LNCaP clone FGC (cell line): ENCODE results near the gene NECTIN4.
A peak's percentile ranks its signal among the peaks of the same experiment; 100 is the strongest.

Source experiments
- DNase-seq: peaks from one replicate; pipeline ENCODE4 v3.0.0-alpha.2; 2011; ENCODE audit warnings: low read depth
- H3K4me3 ChIP-seq: 2 replicates; pipeline ENCODE4 v1.5.1; 2011; ENCODE audit warnings: mild to moderate bottlenecking, low read depth, low read length, control low read depth
- TF ChIP-seq, protein P1 (sequence below): IDR thresholded peaks from 2 replicates; pipeline ENCODE4 v1.5.1; 2012; ENCODE audit warnings: mild to moderate bottlenecking; ENCODE audit not compliant: control insufficient read depth, insufficient read depth; ENCODE audit errors: extremely low read depth

Gene NECTIN4

DNA sequence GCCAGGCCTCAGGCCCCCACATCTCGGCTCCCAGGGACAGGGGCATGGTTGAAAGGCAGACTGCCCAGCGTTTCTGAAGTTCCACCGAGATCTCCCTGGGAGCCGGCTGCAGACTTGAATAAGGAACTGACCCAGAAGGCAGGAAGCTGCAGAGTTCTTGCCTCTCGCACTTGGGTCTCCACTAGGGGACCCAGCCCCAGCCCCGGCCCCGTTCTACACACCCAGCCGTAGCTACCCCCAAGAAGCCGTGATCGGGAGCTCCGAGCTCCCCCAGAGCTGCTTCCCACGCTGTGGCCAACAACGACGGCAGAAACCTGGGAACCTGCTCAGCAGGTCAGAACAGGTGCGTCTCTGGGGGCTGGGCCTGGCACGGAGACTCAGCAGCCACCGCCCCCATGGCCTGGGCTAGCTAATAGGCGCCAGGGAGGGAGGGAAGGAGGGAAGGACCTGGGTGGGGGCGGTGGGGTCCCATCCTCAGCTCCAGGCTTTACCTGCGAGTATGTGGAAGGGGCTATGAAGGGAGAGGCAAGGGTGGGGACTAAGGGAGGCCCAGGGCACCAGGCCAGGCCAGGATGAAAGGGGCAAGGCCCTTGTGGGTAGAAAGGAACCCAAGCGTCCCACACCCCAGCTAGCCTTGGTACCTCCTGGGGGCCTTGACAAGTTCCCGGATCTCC lies at the start of gene NECTIN4:
NECTIN4 (minus strand) TSS at position 308 of the 674 bp plus-strand sequence; CDS start at position 46, 262 bp downstream.
- DNase-seq: peak; percentile 63
- TF ChIP-seq, protein P1, sequence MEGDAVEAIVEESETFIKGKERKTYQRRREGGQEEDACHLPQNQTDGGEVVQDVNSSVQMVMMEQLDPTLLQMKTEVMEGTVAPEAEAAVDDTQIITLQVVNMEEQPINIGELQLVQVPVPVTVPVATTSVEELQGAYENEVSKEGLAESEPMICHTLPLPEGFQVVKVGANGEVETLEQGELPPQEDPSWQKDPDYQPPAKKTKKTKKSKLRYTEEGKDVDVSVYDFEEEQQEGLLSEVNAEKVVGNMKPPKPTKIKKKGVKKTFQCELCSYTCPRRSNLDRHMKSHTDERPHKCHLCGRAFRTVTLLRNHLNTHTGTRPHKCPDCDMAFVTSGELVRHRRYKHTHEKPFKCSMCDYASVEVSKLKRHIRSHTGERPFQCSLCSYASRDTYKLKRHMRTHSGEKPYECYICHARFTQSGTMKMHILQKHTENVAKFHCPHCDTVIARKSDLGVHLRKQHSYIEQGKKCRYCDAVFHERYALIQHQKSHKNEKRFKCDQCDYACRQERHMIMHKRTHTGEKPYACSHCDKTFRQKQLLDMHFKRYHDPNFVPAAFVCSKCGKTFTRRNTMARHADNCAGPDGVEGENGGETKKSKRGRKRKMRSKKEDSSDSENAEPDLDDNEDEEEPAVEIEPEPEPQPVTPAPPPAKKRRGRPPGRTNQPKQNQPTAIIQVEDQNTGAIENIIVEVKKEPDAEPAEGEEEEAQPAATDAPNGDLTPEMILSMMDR: no peak
- peak within 1 kb of the TSS; percentile 61 for H3K4me3 ChIP-seq

DNA sequence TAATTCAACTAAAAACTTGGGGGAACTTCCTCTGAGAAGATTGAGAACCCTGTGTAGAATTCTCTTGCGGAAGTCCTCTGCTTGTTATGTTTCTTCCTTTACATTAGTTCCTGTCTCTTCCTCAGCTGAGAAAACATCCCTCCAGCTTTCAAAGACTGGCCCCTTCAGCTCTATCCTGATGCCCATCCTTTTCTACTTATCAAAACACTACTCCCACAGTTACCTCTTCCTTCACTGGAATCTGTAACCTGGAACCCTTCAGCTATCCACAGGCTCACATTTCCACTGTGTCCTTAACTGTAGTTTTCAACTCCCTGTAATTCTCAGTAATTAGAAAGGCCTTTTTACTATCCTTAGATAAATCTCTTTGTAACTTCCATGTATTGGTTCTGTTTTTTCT lies 49.1 kb upstream of the NECTIN4 start:
- TF ChIP-seq, protein P1: no peak
- no peak overlapping the region for H3K4me3 ChIP-seq
- DNase-seq: no peak

DNA sequence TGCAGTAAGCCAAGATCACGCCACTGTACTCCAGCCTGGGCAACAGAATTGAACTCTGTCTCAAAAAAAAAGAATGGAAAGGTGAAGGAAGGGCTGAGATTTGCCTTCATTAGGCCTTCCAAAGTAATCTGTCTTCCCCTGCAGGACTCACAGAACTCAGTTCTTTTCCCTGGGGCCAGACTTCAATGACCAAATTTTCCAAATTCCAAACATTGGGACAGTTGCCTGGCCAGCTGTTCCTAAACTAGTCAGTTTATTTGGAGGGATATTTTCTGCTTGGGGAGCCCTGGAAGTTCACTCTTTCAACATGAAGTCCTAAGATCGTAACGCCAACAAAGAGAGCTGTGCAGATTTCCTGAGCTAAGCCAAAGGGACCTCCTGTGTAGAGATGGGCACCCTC lies 48.5 kb upstream of the NECTIN4 start:
- H3K4me3 ChIP-seq: no peak overlapping the region
- DNase-seq: no peak
- TF ChIP-seq, protein P1: no peak

DNA sequence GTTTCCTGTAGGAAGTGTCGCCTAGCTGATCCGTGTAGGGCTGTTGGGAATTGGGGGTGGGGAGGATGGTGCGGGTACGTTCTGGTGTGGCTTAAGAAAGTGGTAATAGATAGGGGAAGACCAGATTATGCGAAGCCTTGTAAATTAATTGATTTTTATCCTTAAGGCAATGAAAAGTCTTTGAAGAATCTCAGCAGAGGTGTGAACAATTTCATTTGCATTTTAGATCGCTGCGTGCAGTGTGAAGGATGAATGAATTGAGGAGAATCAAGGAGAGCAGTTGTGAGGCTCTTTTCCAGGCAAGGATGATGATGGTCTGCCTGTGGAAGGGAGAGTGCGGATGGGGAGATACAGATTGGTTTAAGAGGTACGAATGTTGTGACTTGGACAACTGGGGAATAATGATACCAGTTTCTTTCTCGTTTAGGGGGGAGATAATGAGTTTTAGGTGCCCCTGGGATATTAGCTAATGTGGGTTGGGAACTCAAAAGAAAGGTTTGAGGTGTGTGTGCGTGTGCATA lies 43.9 kb upstream of the NECTIN4 start:
- H3K4me3 ChIP-seq: peak overlapping the region; percentile 71
- no peak for DNase-seq
- TF ChIP-seq, protein P1: no peak

DNA sequence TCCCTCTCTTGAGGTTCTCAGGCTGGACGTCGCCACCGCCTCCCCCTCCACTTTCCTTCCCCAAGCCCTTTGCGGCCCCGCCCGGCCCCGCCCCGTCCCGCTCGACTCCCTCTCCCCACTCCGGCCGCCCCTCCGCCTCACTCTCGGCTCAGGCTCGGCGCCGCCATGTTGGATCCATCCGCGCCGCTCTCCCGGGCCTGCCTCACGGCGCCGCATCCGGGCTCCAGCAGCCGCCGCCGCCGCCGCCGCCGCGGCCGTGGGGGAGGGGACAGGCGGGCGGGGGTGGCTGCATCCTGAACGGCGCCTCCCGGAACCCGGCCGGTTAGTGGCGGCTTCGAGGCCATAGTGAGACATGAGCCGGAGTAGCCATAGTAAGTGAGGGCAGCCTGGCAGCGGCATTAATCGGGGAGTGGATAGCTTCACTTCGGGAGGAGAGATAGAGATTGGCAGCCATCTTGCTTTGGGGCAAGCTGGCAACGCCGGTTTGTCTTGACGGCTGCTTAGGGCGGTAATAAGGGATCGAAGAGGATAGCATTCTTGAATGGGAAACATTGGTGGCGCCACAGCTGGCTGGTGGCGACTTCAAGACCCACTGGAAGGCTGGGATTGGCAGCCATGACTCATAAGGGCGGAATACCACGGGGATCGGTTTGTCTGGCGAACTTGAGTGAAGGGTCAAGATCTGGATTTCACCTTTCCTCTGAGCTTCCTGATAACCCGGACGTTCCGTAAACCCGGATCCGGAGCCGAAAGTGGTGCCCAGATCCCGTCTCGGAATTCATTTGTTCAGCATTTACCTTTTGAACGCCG lies 43.3 kb upstream of the NECTIN4 start, which contains the start of gene DEDD:
DEDD (minus strand) TSS at position 258 of the 810 bp plus-strand sequence. CDS start 8,205 bp downstream, outside the sequence.
- TF ChIP-seq, protein P1: peak; percentile 28
- DNase-seq: peak; percentile 97
- H3K4me3 ChIP-seq: peak within 1 kb of the TSS; percentile 71

DNA sequence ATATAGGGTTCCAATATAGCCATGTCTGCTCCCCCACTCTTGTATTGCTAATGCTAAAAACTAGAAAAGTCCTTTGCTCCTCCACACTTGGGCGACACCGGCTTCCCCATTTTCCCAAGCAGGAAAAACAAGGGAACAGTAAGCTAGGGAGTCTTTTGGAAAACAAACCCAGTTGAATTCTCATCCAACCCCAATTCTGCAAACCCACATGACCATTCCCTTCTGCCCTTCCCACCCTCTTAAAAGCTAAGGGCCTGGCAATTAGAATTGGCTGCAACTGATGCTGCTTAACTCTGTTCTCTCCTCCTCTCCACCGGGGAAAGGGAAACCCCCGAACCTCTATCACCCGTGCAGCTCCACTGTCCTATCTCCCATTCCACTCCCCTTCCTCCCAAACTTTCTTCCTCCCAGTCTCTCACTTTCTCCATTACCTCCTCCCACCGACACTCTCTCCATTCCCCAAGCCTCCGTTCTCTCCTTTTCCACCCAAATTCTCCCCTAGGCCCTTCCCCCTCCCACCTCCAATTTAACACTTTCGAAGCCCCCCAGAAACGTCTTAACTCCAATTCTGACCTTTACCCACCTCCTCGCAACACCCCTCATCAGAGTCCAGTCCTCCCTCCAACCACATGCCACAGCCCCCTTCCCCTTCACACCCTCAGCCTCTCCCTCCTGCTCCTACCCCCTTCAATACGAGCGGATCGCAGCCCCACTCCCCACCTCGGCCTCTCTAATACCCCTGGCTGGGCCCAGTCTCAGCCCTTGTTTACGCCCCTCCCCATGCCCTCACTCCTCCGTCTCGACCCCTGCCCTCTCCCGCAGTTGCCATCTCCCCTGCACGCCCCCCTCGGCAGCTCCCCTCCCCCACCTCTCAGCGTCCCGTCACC lies 42.4 kb upstream of the NECTIN4 start:
- DNase-seq: no peak
- H3K4me3 ChIP-seq: peak overlapping the region; percentile 71
- TF ChIP-seq, protein P1: no peak
